Measurements from ENCODE around the gene TOB2.
"Not testable (repeated sequence)": the region's sequence is repeated elsewhere in the genome, so short reads cannot be mapped to it uniquely, and the experiment has no call there.

Gene TOB2

GRCh38 chr22:41437198-41437597 is 9.4 kb downstream of the TOB2 start:
- H3K4me3 ChIP-seq (ENCODE audit: low read depth, low read length) = no peak overlapping the region
- DNase-seq (ENCODE audit: low read depth) = no peak
- TF ChIP-seq CTCF (IDR thresholded peaks at IDR 0.05; ENCODE audit: control insufficient read depth, extremely low read depth, insufficient read depth) = no peak

DNA sequence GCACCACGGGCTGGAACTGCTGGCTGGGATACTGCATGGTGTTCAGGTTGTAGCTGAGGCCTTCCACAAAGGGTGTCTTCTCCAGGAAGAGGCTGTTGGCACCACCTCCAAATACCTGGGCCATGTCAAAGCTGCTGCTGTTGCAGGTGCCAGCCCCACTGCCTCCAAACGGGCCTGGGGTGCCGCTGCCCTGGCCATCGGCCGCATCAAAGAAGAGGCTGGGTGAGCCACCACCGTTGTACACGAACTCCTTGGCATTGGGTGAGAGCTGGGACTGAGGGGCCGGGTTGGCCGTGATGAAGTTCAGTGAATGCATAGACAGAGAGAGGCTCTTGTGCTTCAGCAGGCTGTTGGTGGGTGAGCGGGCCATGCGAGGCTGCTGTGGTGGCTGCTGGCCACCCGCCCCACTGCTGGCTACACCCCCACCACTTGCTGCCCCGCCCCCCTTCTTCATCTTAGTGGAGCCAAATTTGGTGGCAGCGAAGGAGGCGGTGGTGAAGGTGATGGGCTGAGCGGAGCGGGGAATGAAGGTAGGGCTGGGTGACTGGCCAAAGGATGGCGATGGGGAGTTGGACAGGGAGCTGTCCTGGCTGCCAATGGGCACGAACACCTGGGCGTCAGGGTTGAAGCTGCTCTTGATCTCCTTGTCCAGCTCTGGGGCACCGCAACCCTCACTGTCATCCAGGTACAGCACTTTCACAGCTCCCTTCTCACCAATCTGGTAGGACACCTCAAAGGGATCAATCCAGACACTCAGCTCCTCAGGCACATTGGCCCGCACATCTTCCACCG is 10.1 kb downstream of the TOB2 start:
- no peak for TF ChIP-seq CTCF (IDR thresholded peaks at IDR 0.05; ENCODE audit: control insufficient read depth, extremely low read depth, insufficient read depth)
- no peak overlapping the region for H3K4me3 ChIP-seq (ENCODE audit: low read depth, low read length)
- DNase-seq (ENCODE audit: low read depth) = no peak

GRCh38 chr22:41435560-41435959 is 11.0 kb downstream of the TOB2 start:
- no peak overlapping the region for H3K4me3 ChIP-seq (ENCODE audit: low read depth, low read length)
- no peak for TF ChIP-seq CTCF (IDR thresholded peaks at IDR 0.05; ENCODE audit: control insufficient read depth, extremely low read depth, insufficient read depth)
- no peak for DNase-seq (ENCODE audit: low read depth)

GRCh38 chr22:41434361-41435003 is 12.1 kb downstream of the TOB2 start:
- not testable (repeated sequence) for DNase-seq (ENCODE audit: low read depth); H3K4me3 ChIP-seq (ENCODE audit: low read depth, low read length)

GRCh38 chr22:41433480-41433879 is 13.1 kb downstream of the TOB2 start:
- not testable (repeated sequence) for DNase-seq (ENCODE audit: low read depth); H3K4me3 ChIP-seq (ENCODE audit: low read depth, low read length)

- DNase-seq (ENCODE audit: low read depth) = no peak
- no peak for TF ChIP-seq CTCF (IDR thresholded peaks at IDR 0.05; ENCODE audit: control insufficient read depth, extremely low read depth, insufficient read depth)
- no peak overlapping the region for H3K4me3 ChIP-seq (ENCODE audit: low read depth, low read length)
These were observed 14.9 kb downstream of the TOB2 start for GRCh38 chr22:41431656-41432055.

GRCh38 chr22:41429951-41430332 is 16.7 kb downstream of the TOB2 start:
- DNase-seq (ENCODE audit: low read depth) = no peak
- H3K4me3 ChIP-seq (ENCODE audit: low read depth, low read length) = no peak overlapping the region
- TF ChIP-seq CTCF (IDR thresholded peaks at IDR 0.05; ENCODE audit: control insufficient read depth, extremely low read depth, insufficient read depth) = no peak

Measured in LNCaP clone FGC (cell line).